OCI-LY1 (cell line): ENCODE measurements around the gene AFAP1.

Experiments used
- CTCF ChIP-seq: fragments of 200-600 bp; sonication (generic), shearing (Covaris generic); IDR thresholded peaks from 2 replicates; pipeline ENCODE4 v1.5.1; 2017; ENCODE audit warnings: mild to moderate bottlenecking, antibody characterized with exemption, low read length, moderate library complexity, mixed read lengths
- EZH2 ChIP-seq: fragments of 200-600 bp; sonication (generic), shearing (Covaris generic); IDR thresholded peaks from 2 replicates; pipeline ENCODE4 v1.8.0; 2017; ENCODE audit warnings: borderline replicate concordance, mixed run types, mild to moderate bottlenecking, antibody characterized with exemption, low read length, moderate library complexity, mixed read lengths

- TF ChIP-seq CTCF, result no peak
- TF ChIP-seq EZH2, result no peak
Observed at GRCh38 chr4:7754565-7755262, 184.9 kb downstream of the AFAP1 start.
